ENCODE results near the gene OPRL1.

DNA sequence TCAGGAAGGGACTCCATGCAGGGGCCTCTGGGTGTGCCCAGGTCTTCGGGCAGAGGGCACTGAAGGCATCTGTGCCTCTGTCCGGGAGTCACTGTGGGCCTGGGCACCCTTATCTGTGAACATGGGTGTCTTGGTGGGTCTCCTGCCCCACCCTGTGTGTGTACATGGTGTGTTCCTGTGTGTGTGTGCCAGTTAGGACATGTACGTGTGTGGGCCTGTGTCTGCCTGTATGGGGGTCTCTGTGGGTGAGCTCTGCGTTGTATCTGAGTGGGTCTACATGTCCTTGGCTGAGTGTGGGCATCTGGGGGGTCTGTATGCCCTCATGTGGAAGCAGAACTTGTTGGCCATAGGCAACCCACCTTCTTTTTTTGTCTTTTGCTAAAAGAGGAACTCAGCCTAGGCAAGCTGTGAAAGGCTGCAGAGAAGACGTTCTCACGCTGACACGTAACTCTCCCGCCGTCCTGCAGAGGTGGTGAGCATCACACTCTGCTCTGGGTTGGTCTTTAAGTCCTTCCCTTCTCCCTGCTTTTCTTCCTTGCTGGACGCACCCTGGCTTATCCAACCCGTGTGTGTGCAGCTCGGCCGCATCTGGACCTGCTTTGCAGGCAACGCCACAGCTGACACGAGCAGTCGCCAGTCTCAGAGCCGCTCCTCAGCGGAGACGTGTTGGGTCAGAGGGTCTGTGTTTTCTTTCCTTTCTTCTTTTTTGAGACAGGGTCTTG lies 28.0 kb downstream of the OPRL1 start:
- TF ChIP-seq CTCF (IDR thresholded peaks at IDR 0.05) (no peak), POLR2A (IDR thresholded peaks at IDR 0.05) (no peak)

Measured in esophagus squamous epithelium (tissue), 4 donors.